Measurements from ENCODE around the gene ZNF341.
A peak's percentile ranks its signal among the peaks of the same experiment; 100 is the strongest.

- TF ChIP-seq CTCF (IDR thresholded peaks at IDR 0.05) (no peak), POLR2A (IDR thresholded peaks at IDR 0.05) (no peak), POLR2AphosphoS5 (IDR thresholded peaks at IDR 0.05; ENCODE audit: insufficient read depth in 1 of 2, low read depth in 1 of 2) (peak; percentile 34 to 79)
These were observed 34.7 kb upstream of the ZNF341 start for GRCh38 chr20:33697129-33697528.
